Ovary (tissue), 3 donors: ENCODE results near the gene CLDN9.

Experiments
- CTCF ChIP-seq, 3 donors: fragments of 450-650 bp in 2 of 3; fragments of 200-600 bp in 1 of 3; IDR thresholded peaks; one replicate each; pipeline versions ENCODE4 v1.5.1 to v1.8.0; 2016 to 2022; ENCODE audit warnings: antibody characterized with exemption in 3 of 3, mild to moderate bottlenecking in 1 of 3
- EP300 ChIP-seq: sonication (generic); formaldehyde crosslinking; IDR thresholded peaks from one replicate; pipeline ENCODE4 v1.6.1; 2017; ENCODE audit warnings: antibody characterized with exemption
- POLR2A ChIP-seq: fragments of 450-650 bp; IDR thresholded peaks from one replicate; pipeline ENCODE4 v1.6.1; 2017; ENCODE audit warnings: antibody characterized with exemption, mild to moderate bottlenecking, moderate library complexity
- donor health status: DM: no; HTN: no; CAD: no.

DNA sequence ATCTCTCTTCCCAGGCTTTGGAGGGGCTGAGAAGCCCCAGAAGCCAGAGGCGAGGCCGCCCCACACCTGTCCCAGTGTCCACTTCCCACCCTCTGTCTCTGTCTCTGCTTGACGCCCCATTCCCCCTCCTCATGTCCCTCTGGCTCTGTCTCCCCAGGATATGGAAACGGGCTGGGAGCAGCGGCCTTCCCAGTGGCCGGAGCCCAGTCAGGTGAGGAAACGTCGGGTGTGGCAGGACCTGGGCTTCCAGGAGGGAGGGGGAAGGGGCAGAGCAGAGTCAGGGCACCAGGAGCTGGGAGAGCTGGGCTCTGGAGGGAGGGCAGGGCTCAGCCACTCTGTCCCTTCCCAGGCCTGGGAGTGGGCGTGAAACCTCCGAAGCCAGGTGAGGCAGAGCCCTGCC, 21.8 kb upstream of the CLDN9 start:
- no peak for TF ChIP-seq CTCF (IDR thresholded peaks at IDR 0.05)
- TF ChIP-seq POLR2A, result no peak
- no peak for TF ChIP-seq EP300
